HepG2 (cell line): ENCODE measurements around the gene FXYD4. TPM values are rescaled to one million over a fixed set of nuclear protein-coding genes. Genes with fewer than 3 reads are reported as not detected.

Source experiments
- ATAC-seq: fragments of 200-7000 bp; cut with Tn5 transposase; 3 replicates; pipeline ENCODE4 v1.9.1; 2020; ENCODE audit warnings: mild to moderate bottlenecking, moderate library complexity
- BruUV-seq: library from RNA; stranded (reverse); fragments of 400-500 nt; replicated peaks from 2 replicates; lab custom pipeline; 2021; lab: Mats Ljungman, UMichigan
- CTCF ChIA-PET: fragments of 300-600 bp; formaldehyde crosslinking; extraction: SDS; loops from one replicate; lab custom pipeline; 2021; ENCODE audit warnings: low total read pairs, inconsistent platforms, low intra/inter-chr PET ratio; lab: Yijun Ruan, JAX
- POLR2A ChIA-PET: fragments of 350-600 bp; sonication (Branson Sonifier 250); formaldehyde crosslinking; loops from one replicate; lab custom pipeline; 2020; ENCODE audit warnings: antibody characterized with exemption, inconsistent platforms; lab: Yijun Ruan, JAX
- DNase-seq: peaks from one replicate; pipeline ENCODE4 v3.0.0-alpha.2; 2015; ENCODE audit warnings: low spot score
- FAIRE-seq: peaks from 3 replicates; lab custom pipeline; 2011; peaks lifted over from hg19 to GRCh38; lab: Jason Lieb, UNC
- H2AFZ ChIP-seq: one replicate; pipeline ENCODE4 v1.6.1; 2011; ENCODE audit warnings: low read length, inconsistent platforms
- H3K27ac ChIP-seq: fragments of 300-600 bp; 3 replicates; pipeline ENCODE4 v1.8.0; 2011; ENCODE audit warnings: mixed run types, mild to moderate bottlenecking, mixed read lengths, low read length, inconsistent platforms; ENCODE audit not compliant: insufficient read depth; ENCODE audit errors: extremely low read length
- H3K27me3 ChIP-seq, 2 experiments: fragments of 200-600 bp in 1 of 2; 2 replicates in 1 of 2; 3 replicates in 1 of 2; pipeline versions ENCODE4 v1.6.0 to v1.8.0; 2011; ENCODE audit warnings: low read length in 2 of 2, mild to moderate bottlenecking in 2 of 2, moderate library complexity in 2 of 2, inconsistent platforms in 1 of 2; ENCODE audit not compliant: insufficient read depth in 2 of 2, control insufficient read depth in 1 of 2
- H3K36me3 ChIP-seq, 2 experiments: fragments of 200-600 bp in 1 of 2; replicated peaks in 1 of 2; 2 replicates in 1 of 2; 3 replicates in 1 of 2; pipeline versions ENCODE4 v1.5.1 to v1.8.0; 2011; ENCODE audit warnings: low read length in 2 of 2, inconsistent platforms in 1 of 2; ENCODE audit not compliant: insufficient read depth in 2 of 2, control insufficient read depth in 1 of 2
- H3K4me1 ChIP-seq: 2 replicates; pipeline ENCODE4 v1.5.1; 2012; ENCODE audit warnings: low read length, inconsistent platforms; ENCODE audit not compliant: insufficient read depth
- H3K4me2 ChIP-seq: 2 replicates; pipeline ENCODE4 v1.6.0; 2011; ENCODE audit warnings: low read depth, low read length, inconsistent platforms
- H3K4me3 ChIP-seq, 3 experiments: fragments of 200-600 bp in 1 of 3; sonication (generic), shearing (Covaris generic) in 1 of 3; replicated peaks in 1 of 3; 2 replicates each; pipeline ENCODE4 v1.5.1; 2011 to 2016; ENCODE audit warnings: low read length in 3 of 3, inconsistent platforms in 2 of 3, low read depth in 2 of 3, mild to moderate bottlenecking in 2 of 3, control low read depth in 1 of 3, mixed read lengths in 1 of 3; ENCODE audit not compliant: insufficient read depth in 1 of 3
- H3K79me2 ChIP-seq: one replicate; pipeline ENCODE4 v1.6.1; 2011; ENCODE audit warnings: low read length, inconsistent platforms; ENCODE audit not compliant: insufficient read depth
- H3K9ac ChIP-seq: 2 replicates; pipeline ENCODE4 v1.6.0; 2011; ENCODE audit warnings: mild to moderate bottlenecking, low read depth, low read length, inconsistent platforms; ENCODE audit not compliant: insufficient read depth
- H3K9me3 ChIP-seq: 2 replicates; pipeline ENCODE4 v1.5.1; 2012; ENCODE audit warnings: mild to moderate bottlenecking, low read length
- H4K20me1 ChIP-seq: 2 replicates; pipeline ENCODE4 v1.6.0; 2011; ENCODE audit warnings: inconsistent platforms, mild to moderate bottlenecking, low read length, moderate library complexity; ENCODE audit not compliant: insufficient read depth
- AHR ChIP-seq: IDR thresholded peaks from 2 replicates; pipeline ENCODE4 v1.6.1; 2018; ENCODE audit warnings: missing genetic modification reagents, missing compliant biosample characterization
- BORCS8-MEF2B ChIP-seq: sonication (generic); formaldehyde crosslinking; IDR thresholded peaks from 2 replicates; pipeline ENCODE4 v1.8.0; 2022; ENCODE audit warnings: mild to moderate bottlenecking, missing genetic modification reagents
- CBX1 ChIP-seq: IDR thresholded peaks from one replicate; pipeline ENCODE4 v1.6.1; 2016; ENCODE audit warnings: antibody characterized with exemption, low read depth
- CHD2 ChIP-seq: IDR thresholded peaks from 2 replicates; pipeline ENCODE4 v1.6.1; 2011; ENCODE audit warnings: low read depth, low read length, improper control_type of control experiment
- JDP2 ChIP-seq: sonication (generic); formaldehyde crosslinking; IDR thresholded peaks from 2 replicates; pipeline ENCODE4 v1.8.1; 2022; ENCODE audit warnings: missing genetic modification reagents, borderline replicate concordance
- MTA3 ChIP-seq: sonication (generic); formaldehyde crosslinking; IDR thresholded peaks from 2 replicates; pipeline ENCODE4 v1.4.0; 2020; ENCODE audit warnings: missing genetic modification reagents
- NRL ChIP-seq: sonication (generic); formaldehyde crosslinking; IDR thresholded peaks from 2 replicates; pipeline ENCODE4 v1.5.0; 2020; ENCODE audit warnings: missing genetic modification reagents, mild to moderate bottlenecking, moderate library complexity, borderline replicate concordance
- STAG1 ChIP-seq: sonication (generic); formaldehyde crosslinking; IDR thresholded peaks from 2 replicates; pipeline ENCODE4 v1.4.0; 2020; ENCODE audit warnings: missing genetic modification reagents
- ZBTB42 ChIP-seq: sonication (generic); formaldehyde crosslinking; IDR thresholded peaks from 2 replicates; pipeline ENCODE4 v1.5.0; 2020; ENCODE audit warnings: mild to moderate bottlenecking, missing genetic modification reagents
- ZNF10 ChIP-seq: sonication (generic); formaldehyde crosslinking; IDR thresholded peaks from 2 replicates; pipeline ENCODE4 v1.4.0; 2020; ENCODE audit warnings: mild to moderate bottlenecking, low read depth, missing genetic modification reagents, borderline replicate concordance
- ZNF530 ChIP-seq: sonication (generic); formaldehyde crosslinking; IDR thresholded peaks from 2 replicates; pipeline ENCODE4 v1.5.0; 2020; ENCODE audit warnings: low read depth, mild to moderate bottlenecking, missing genetic modification reagents
- ZNF720 ChIP-seq: sonication (generic); formaldehyde crosslinking; IDR thresholded peaks from 2 replicates; pipeline ENCODE4 v1.4.0; 2020; ENCODE audit warnings: missing genetic modification reagents
- WGBS: methylation state at CpG from one replicate; pipeline ENCODE4 v1.1.6; 2017; ENCODE audit warnings: low lambda C conversion rate; 5-methylcytosine and 5-hydroxymethylcytosine counted together
- in situ Hi-C: cut with HindIII; loops from 2 replicates; pipeline ENCODE4 v1.10.0; 2017; ENCODE audit warnings: low pct_unique_long_range_greater_than_20kb; ENCODE audit not compliant: extremely low pct_ligation_motif_present
- intact Hi-C: fragments of 100-400 bp; cut with micrococcal nuclease; formaldehyde crosslinking; loops from one replicate; pipeline ENCODE4 v1.10.0; 2022; ENCODE audit not compliant: unreplicated experiment
- polyA plus RNA-seq, 8 experiments: library from polyadenylated mRNA; depleted of rRNA in 3 of 8; stranded (reverse) in 7 of 8; unstranded in 1 of 8; fragments of >200 nt; fragmentation: Illumina TruSeq in 4 of 8; extraction: Trizol in 4 of 8; gene quantifications; 2 replicates each; pipeline versions ENCODE4 v1.2.1 to v1.2.3, GENCODE V29; 2011 to 2016; ENCODE audit warnings: low read depth in 4 of 8, missing spikeins in 1 of 8, mixed read lengths in 1 of 8; ENCODE audit not compliant: insufficient read depth in 1 of 8
- total RNA-seq, 5 experiments: library from RNA; depleted of rRNA; stranded (reverse); fragments of >200 nt; fragmentation: Illumina TruSeq; extraction: Trizol; gene quantifications; 2 replicates each; pipeline ENCODE4 v1.2.3, GENCODE V29; 2016; ENCODE audit warnings: low read depth in 1 of 5
- TF ChIP-seq, protein P1 (sequence below): IDR thresholded peaks from 2 replicates; pipeline ENCODE4 v1.6.1; 2012; ENCODE audit warnings: low read length, improper control_type of control experiment
- TF ChIP-seq, protein P2 (sequence below): sonication (generic); formaldehyde crosslinking; IDR thresholded peaks from 2 replicates; pipeline ENCODE4 v1.5.1; 2020; ENCODE audit warnings: mild to moderate bottlenecking, missing genetic modification reagents, moderate library complexity
- TF ChIP-seq, protein P3 (sequence below): sonication (generic); formaldehyde crosslinking; IDR thresholded peaks from 2 replicates; pipeline ENCODE4 v1.4.0; 2020; ENCODE audit warnings: missing genetic modification reagents, mild to moderate bottlenecking, borderline replicate concordance

The FXYD4 gene
- total and polyA plus RNA-seq, 2 of the 13 experiments (the other 11 are each of a cell fraction or from before 2014, with no cell fraction given) = not detected

DNA sequence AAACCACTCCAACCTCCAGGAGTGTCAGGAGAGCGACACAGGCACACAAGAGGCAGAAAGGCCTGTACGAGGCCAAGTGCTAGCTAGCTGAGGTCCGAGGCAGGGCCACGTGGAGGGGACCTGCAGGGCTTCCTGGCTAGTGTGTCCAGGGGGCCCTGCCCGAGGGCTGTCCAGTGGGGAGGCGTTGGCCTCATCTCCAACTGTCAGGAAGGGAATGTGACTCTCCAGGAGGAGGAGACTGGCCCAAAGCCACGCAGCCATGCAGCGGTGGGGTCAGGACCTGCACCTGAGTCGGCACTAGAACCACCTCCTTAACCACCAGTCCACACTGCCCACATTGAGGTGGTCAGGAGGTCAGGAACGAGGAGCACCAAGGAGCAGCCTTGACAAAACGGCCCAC lies 32.3 kb upstream of the FXYD4 start (continued):
- TF ChIP-seq AHR (CRISPR knock-in tag) (no peak), STAG1 (CRISPR knock-in tag) (no peak), MTA3 (CRISPR knock-in tag) (no peak), CBX1 (no peak), ZBTB42 (CRISPR knock-in tag) (no peak), BORCS8-MEF2B (CRISPR knock-in tag) (no peak)
- TF ChIP-seq, protein P1, sequence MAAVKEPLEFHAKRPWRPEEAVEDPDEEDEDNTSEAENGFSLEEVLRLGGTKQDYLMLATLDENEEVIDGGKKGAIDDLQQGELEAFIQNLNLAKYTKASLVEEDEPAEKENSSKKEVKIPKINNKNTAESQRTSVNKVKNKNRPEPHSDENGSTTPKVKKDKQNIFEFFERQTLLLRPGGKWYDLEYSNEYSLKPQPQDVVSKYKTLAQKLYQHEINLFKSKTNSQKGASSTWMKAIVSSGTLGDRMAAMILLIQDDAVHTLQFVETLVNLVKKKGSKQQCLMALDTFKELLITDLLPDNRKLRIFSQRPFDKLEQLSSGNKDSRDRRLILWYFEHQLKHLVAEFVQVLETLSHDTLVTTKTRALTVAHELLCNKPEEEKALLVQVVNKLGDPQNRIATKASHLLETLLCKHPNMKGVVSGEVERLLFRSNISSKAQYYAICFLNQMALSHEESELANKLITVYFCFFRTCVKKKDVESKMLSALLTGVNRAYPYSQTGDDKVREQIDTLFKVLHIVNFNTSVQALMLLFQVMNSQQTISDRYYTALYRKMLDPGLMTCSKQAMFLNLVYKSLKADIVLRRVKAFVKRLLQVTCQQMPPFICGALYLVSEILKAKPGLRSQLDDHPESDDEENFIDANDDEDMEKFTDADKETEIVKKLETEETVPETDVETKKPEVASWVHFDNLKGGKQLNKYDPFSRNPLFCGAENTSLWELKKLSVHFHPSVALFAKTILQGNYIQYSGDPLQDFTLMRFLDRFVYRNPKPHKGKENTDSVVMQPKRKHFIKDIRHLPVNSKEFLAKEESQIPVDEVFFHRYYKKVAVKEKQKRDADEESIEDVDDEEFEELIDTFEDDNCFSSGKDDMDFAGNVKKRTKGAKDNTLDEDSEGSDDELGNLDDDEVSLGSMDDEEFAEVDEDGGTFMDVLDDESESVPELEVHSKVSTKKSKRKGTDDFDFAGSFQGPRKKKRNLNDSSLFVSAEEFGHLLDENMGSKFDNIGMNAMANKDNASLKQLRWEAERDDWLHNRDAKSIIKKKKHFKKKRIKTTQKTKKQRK = no peak

DNA sequence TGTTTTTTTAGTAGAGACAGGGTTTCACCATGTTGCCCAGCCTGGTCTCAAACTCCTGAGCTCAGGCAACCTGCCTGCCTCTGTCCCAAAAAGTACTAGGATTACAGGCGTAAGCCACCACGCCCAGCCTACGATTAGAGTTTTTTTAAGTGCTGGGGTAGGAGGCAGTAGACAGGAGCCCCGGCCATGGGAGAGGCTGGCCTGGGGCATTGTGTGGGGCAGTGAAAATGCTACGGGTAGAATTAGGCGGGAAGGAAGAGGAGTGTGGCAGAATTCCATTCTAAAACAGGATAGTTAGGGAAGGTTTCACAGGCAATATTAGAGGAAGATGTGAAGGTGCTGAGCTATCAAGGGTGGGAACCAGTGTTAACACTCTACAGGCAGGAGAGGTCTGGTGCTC lies 31.3 kb upstream of the FXYD4 start:
- FAIRE-seq (no peak), DNase-seq (no peak), ATAC-seq (no peak)
- POLR2A ChIA-PET = no interaction called here
- no peaks in the 10 kb centered on the region for H3K9me3 ChIP-seq
- no peak overlapping the region for H3K4me2 ChIP-seq
- peaks cover 0 to 32% of the 10 kb centered on the region in 2 experiments; a peak in 4 of 5 replicates for H3K27me3 ChIP-seq
- no TSS peak for BruUV-seq
- no peak overlapping the region for H3K9ac ChIP-seq
- intact Hi-C loops (no loop called here), in situ Hi-C loops (no loop called here)
- no peaks in the 10 kb centered on the region for H3K36me3 ChIP-seq
- H3K4me1 ChIP-seq = peaks cover 27% of the 10 kb centered on the region
- H2AFZ ChIP-seq = no peak overlapping the region
- WGBS = 57% methylated on average over 6 of the region's 6 CpGs
- no peak overlapping the region for H3K27ac ChIP-seq
- H3K4me3 ChIP-seq = no peak overlapping the region
- H4K20me1 ChIP-seq = no peaks in the 10 kb centered on the region
- no peaks in the 10 kb centered on the region for H3K79me2 ChIP-seq
- CTCF ChIA-PET = no interaction called here
- no peak for TF ChIP-seq ZNF720 (CRISPR knock-in tag)
- TF ChIP-seq, protein P2, sequence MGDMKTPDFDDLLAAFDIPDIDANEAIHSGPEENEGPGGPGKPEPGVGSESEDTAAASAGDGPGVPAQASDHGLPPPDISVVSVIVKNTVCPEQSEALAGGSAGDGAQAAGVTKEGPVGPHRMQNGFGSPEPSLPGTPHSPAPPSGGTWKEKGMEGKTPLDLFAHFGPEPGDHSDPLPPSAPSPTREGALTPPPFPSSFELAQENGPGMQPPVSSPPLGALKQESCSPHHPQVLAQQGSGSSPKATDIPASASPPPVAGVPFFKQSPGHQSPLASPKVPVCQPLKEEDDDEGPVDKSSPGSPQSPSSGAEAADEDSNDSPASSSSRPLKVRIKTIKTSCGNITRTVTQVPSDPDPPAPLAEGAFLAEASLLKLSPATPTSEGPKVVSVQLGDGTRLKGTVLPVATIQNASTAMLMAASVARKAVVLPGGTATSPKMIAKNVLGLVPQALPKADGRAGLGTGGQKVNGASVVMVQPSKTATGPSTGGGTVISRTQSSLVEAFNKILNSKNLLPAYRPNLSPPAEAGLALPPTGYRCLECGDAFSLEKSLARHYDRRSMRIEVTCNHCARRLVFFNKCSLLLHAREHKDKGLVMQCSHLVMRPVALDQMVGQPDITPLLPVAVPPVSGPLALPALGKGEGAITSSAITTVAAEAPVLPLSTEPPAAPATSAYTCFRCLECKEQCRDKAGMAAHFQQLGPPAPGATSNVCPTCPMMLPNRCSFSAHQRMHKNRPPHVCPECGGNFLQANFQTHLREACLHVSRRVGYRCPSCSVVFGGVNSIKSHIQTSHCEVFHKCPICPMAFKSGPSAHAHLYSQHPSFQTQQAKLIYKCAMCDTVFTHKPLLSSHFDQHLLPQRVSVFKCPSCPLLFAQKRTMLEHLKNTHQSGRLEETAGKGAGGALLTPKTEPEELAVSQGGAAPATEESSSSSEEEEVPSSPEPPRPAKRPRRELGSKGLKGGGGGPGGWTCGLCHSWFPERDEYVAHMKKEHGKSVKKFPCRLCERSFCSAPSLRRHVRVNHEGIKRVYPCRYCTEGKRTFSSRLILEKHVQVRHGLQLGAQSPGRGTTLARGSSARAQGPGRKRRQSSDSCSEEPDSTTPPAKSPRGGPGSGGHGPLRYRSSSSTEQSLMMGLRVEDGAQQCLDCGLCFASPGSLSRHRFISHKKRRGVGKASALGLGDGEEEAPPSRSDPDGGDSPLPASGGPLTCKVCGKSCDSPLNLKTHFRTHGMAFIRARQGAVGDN (CRISPR knock-in tag) = no peak
- no peak for TF ChIP-seq JDP2 (CRISPR knock-in tag)
- TF ChIP-seq CHD2 = no peak
- TF ChIP-seq ZNF530 = no peak
- TF ChIP-seq, protein P3, sequence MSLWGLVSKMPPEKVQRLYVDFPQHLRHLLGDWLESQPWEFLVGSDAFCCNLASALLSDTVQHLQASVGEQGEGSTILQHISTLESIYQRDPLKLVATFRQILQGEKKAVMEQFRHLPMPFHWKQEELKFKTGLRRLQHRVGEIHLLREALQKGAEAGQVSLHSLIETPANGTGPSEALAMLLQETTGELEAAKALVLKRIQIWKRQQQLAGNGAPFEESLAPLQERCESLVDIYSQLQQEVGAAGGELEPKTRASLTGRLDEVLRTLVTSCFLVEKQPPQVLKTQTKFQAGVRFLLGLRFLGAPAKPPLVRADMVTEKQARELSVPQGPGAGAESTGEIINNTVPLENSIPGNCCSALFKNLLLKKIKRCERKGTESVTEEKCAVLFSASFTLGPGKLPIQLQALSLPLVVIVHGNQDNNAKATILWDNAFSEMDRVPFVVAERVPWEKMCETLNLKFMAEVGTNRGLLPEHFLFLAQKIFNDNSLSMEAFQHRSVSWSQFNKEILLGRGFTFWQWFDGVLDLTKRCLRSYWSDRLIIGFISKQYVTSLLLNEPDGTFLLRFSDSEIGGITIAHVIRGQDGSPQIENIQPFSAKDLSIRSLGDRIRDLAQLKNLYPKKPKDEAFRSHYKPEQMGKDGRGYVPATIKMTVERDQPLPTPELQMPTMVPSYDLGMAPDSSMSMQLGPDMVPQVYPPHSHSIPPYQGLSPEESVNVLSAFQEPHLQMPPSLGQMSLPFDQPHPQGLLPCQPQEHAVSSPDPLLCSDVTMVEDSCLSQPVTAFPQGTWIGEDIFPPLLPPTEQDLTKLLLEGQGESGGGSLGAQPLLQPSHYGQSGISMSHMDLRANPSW = no peak
- TF ChIP-seq ZNF10 = no peak
- no peak for TF ChIP-seq NRL (CRISPR knock-in tag)
